ENCODE measurements around the gene HLCS. TPM values are rescaled to one million over a fixed set of nuclear protein-coding genes. Genes with fewer than 3 reads are reported as not detected.

The HLCS gene
- total and polyA plus RNA-seq, 2 of the 4 experiments (the other 2 are of a cell fraction) = 10.6 to 21.0 TPM

DNA sequence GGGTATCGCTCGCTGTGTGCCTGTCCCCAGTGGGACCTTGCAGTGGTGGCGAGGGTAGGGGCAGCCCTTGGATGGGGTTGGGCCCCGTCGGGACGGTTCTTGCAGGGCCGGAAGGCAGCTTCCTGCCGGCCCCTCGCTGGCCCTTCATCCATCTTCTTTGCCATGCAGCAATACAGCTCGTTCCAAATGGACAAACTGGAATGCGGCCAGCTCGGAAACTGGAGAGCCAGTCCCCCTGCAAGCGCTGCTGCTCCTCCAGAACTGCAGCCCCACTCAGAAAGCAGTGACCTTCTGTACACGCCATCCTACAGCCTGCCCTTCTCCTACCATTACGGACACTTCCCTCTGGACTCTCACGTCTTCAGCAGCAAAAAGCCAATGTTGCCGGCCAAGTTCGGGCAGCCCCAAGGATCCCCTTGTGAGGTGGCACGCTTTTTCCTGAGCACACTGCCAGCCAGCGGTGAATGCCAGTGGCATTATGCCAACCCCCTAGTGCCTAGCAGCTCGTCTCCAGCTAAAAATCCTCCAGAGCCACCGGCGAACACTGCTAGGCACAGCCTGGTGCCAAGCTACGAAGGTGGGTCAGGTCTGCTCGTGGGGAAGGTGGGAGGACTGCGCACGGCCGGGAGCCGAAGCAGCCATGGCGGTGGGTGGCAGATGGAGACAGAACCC, 221.8 kb downstream of the HLCS start:
- ChIA-PET POLR2A (ENCODE audit: unreplicated experiment) (no interaction called here), CTCF (interaction anchor here (1.1 kb wide), 1 partner anchor 114 kb away, joined by 3 read pairs; no protein-coding TSS in a partner anchor)
- Histone ChIP-seq H3K14ac (replicated peaks; ENCODE audit: low read depth, low read length) (no peak overlapping the region), H3K27me3 (ENCODE audit: control insufficient read depth, insufficient read depth, low read length) (peaks cover 7% of the 10 kb centered on the region), H3K36me3 (ENCODE audit: control insufficient read depth, insufficient read depth, low read length) (peaks cover 2% of the 10 kb centered on the region; the same call in 1 of the 2 replicates), H2AK9ac (replicated peaks; ENCODE audit: low read depth, low read length, poor library complexity) (peak overlapping the region; percentile 39), H4K8ac (ENCODE audit: low read depth in 2 of 2, low read length in 2 of 2) (no peak overlapping the region; a peak in 1 of 4 replicates), H3K79me1 (ENCODE audit: low read depth in 1 of 2, low read length in 2 of 2) (no peaks in the 10 kb centered on the region), H3K4me1 (ENCODE audit: control insufficient read depth, insufficient read depth, low read length) (peaks cover 4% of the 10 kb centered on the region), H3K4ac (ENCODE audit: low read depth, low read length) (no peak overlapping the region; the same call in 1 of the 2 replicates), H2BK5ac (ENCODE audit: low read depth, low read length, poor library complexity, severe bottlenecking) (no peak overlapping the region), H3K9me1 (ENCODE audit: insufficient read depth, low read length) (0 out of 2 replicates have a peak, but pooled peaks cover 2% of the 10 kb centered on the region), H2BK15ac (ENCODE audit: low read depth, low read length) (no peak overlapping the region), H2BK20ac (ENCODE audit: low read depth, low read length) (no peak overlapping the region), H2AK5ac (ENCODE audit: low read depth, low read length) (no peak overlapping the region), H3K18ac (ENCODE audit: low read depth, low read length) (no peak overlapping the region), H3K56ac (ENCODE audit: extremely low read depth, insufficient read depth, low read length) (no peak overlapping the region), H3K4me2 (ENCODE audit: low read depth, low read length) (no peak overlapping the region), H3K4me3 (ENCODE audit: insufficient read depth, low read depth, low read length) (no peak overlapping the region), H3K9ac (ENCODE audit: low read depth, low read length) (no peak overlapping the region), H4K5ac (ENCODE audit: low read depth, low read length) (no peak overlapping the region), H3K23ac (ENCODE audit: low read depth, low read length) (no peak overlapping the region), H4K91ac (ENCODE audit: insufficient read depth, low read depth, low read length) (peak overlapping the region; percentile 21; the same call in 1 of the 2 replicates), H3K9me3 (ENCODE audit: control insufficient read depth, insufficient read depth, low read length) (no peaks in the 10 kb centered on the region), H3K27ac (ENCODE audit: insufficient read depth, low read length) (no peak overlapping the region), H4K20me1 (ENCODE audit: insufficient read depth, low read length) (no peaks in the 10 kb centered on the region), H2BK120ac (ENCODE audit: low read depth, low read length) (no peak overlapping the region; the same call in 1 of the 2 replicates), H2AFZ (replicated peaks; ENCODE audit: low read length, poor library complexity) (peak overlapping the region; percentile 64)
- in situ Hi-C loops (cut with MboI; ENCODE audit: low sequenced_read_pairs) = loop anchor here (5.0 kb wide), 1 partner anchor 183 kb away; no protein-coding TSS in a partner anchor
- dilution Hi-C loops (cut with HindIII; ENCODE audit: low sequenced_read_pairs, unreplicated experiment) = no loop called here
- 46% methylated on average over 18 of the region's 30 CpGs; no CpG with 5 or more reads in 1 of the 2 experiments for WGBS, 2 experiments (ENCODE audit: extremely low coverage in 2 of 2, insufficient read length in 1 of 2)
- BruUV-seq (replicated peaks) = no TSS peak
- no peak for ATAC-seq (ENCODE audit: low read depth)
- DNase-seq = no peak
- intact Hi-C loops (cut with micrococcal nuclease) = loop anchor here (10.0 kb wide), 1 partner anchor 240 kb away; no protein-coding TSS in a partner anchor
- no peak for TF ChIP-seq BHLHE40 (IDR thresholded peaks at IDR 0.05; ENCODE audit: low read depth, low read length)
- no peak for TF ChIP-seq POLR2A (IDR thresholded peaks at IDR 0.05; ENCODE audit: low read depth, low read length)
- no peak for TF ChIP-seq CHD1 (IDR thresholded peaks at IDR 0.05; ENCODE audit: low read depth, low read length)

Measured in IMR-90 (cell line).